HS-27A (cell line): Measurements from ENCODE around the gene SPACA9.
A peak's percentile ranks its signal among the peaks of the same experiment; 100 is the strongest.

ENCODE experiments used
- DNase-seq: peaks from one replicate; pipeline ENCODE4 v3.0.0-alpha.2; 2012; ENCODE audit warnings: low read depth, missing footprints

SPACA9 gene

DNA sequence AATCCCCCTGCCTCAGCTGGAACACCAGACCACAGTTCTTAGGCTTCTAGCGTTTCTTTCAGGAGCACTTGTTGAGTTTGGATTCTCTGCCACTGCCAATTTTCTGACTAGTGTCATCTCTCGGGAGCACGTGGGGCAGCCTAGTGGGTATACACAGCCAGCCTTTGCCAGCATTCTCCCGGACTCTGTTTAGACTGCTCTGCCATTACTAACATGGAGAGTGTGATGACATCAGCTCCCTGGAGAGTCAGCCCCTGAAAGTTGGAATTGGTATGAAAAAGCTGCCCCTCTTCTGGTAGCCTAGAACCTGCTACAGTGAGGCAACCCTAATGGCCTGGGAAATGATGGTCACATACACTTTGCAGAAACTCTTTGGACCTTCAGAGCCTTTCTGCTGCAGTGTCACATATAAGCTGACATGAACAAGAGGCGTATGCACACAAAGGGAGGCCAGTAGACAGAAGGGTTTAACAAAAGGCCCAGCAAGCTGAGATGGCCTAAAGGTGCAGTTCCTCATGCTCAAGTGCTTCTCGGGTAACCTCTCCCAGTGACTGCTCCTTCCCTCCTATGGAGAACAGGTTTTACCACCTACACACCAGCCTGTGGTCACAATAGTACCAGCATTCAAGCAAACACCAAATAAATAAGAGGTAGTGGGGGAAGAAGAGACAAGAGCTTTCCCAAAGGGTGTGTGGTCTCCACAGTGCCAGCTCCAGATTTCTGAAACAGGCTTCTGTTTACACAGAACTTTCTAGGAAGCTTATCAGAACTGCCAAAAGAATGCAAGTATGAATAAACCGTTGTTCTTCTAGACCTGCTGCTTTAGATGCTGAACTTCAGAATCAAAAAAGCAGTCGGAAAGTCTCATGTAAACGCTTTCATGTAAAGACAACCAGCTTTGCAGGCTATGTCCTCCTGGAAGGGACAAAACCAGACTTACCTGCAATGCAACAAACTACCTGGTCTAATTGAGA, 16.5 kb downstream of the SPACA9 start:
- no peak for DNase-seq

DNA sequence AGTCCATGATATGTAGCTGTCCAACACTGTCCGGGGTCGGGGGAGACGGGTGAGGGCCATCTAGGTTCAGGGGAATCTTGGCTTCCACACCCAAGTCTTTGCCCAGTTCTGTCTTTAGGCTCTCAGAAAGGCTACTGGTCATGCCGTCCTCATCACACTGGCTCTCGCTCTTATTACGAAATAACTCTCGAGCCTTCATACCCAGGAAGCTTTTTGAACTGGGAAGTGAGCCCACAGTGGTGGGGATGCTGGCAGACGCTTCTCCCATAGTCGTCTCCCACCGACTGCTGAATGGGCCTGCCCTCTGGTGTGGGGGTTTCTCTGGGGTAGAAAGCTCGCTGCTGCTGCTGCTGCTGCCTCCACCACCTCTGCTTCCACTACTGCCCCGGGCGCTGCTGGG, 17.6 kb downstream of the SPACA9 start:
- DNase-seq, result no peak

DNA sequence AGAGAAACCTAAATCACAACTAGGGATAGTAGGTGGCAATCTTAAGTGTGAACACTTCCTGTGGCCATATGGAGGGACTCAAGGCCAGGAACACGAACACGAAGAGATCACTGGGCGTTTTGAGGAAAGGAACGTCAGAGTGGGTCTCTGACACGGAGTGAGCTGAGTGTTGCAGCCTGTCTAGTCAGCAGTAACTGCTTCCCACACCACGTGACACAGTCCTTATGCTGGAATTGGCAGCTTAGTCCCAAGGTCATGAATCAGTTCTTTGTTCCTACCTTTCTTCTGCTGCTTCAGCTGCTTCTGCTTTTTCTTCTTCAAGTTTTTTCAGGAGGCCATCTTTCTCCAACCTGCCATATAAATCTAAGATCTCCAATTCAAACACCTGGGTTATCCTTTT, 18.2 kb downstream of the SPACA9 start:
- no peak for DNase-seq

DNA sequence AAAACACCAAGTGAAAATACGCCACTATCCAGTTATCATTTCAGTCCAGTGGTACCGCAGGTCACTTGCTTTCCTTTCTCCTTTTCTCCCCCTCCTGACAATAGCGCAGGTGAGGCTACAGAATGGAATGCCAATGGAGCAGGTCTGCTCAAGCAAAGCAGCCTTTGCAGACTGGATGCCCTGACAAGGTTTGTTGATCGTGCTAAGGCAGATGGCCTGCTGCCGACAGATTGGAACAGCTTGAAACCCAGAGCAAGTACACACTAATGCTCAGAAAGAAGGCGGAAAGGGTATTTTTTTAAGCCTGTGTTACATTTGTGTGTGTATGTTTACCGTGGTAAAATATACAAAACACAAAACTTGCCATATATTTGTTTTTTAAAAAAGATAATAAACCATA, 19.4 kb downstream of the SPACA9 start:
- no peak for DNase-seq

DNA sequence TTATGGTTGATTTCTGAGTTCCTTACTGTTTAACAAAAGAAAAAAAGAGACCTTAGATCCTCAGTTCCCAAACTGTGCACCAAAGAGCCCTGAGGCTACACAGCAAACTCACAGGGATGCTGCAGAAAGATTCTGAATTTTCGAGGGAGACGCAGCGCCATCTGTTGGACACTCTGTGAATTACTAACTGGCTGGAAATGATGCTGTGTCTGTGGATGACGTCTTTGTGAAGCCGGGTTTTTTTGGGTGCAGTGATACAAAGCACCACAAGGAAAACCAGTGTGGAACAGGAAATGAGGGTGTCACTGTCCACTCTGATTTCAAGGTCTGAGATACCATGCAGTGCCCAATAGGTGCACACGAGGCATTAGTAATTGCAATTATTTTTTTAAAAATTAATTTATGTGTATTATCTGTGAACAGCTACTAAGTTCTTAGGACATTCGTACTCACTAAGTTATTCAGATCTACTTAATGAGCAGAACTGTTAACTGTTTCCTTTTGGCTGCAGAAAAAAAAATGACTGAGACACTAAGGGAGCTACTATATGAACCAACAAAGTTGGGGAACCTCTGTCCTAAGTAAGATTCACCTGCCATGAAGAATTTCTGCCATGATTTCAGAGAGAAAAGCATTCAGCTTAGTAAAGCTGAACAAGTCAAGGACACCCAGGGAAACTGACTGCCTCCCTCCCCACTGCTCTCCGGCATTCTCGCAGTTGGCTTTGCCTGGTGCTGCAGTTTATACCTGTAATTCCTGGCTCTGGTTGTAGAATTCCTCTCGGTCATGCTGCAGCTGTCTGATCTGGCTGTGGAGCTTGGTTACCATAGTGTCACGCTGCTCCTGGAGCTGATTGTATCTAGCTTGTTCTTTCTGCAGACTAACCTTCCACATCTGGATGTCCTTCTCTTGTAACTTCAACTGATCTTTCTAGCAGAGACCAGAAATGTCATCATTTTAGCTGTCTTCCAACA, 23.4 kb downstream of the SPACA9 start:
- peak; percentile 11 for DNase-seq

DNA sequence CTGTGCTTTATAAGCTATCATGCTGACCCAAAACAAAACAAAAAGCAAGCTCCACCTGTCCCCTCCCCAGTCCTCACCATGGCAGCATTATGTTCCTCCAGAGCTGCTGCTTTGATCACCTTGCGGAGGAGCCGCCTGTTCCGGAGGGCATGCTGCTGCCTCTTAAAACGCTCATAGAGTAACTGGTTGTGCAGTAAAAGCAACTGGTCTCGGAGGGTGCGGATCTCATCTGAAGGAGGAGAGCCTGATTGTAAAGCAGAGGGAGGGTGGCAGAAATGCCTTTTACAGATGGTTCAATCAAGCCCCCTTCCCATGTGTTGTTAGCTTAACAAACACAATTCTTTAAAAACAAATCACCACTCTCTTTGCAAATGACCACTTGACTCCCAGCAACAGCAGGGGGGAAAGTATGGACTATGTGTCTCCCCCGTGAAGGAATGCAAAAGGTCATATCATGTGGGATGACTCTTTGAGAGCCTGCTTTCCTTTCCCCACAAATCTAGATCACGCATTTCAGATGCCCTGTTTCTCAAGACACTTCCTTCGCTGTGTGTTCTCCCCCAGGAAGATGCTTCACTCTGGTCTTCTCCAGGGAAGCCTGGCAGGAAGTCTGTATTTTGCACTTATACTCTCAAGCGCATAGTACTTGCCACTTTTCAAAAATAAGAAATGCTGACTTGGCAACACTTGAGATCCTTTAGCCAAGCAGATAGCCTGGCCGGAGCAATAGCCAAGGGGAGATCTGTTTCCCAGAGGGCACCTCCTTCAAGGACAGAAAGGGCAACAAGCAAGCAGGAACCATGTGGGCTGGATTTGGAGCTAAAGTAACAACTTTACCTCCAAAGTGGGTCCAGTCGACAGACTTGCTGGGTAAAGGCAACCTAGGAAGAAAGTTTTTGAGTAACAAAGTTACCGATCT, 25.1 kb downstream of the SPACA9 start:
- no peak for DNase-seq

DNA sequence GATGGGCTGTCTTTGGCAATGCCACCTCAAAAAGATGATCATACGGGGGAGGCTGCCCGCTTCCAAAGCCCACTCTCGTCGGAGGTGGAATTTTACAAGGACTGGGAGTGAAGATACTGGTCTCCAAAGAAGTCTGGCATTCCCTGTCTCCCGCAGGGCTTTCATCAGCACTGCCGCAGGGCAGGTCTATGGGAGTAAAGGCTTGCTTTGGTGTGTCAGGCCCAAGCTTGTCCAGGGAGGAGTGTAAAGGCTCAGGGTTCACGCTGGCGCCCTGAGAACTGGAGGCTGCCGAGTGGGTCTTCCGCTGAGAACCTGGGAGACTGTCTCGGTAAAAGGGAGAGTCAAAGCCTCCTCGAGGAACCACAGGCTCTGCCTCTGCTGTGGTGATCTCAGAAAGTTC, 27.0 kb downstream of the SPACA9 start:
- no peak for DNase-seq

DNA sequence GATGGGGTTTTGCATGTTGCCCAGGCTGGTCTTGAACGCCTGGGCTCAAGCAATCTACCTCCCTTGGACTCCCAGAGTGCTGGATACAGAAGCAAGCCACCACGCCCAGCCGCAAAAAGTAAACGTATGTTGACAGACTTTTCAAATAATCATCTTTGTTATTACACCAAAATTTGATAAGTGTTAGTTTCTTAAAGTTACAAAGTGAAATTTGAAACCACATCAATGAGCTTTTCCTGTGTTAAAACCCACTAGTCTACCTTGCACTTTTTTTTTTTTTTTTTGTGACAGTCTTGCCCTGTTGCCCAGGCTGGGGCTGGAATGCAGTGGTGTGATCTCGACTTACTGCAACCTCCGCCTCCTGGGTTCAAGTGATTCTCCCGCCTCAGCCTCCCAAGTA, 29.9 kb downstream of the SPACA9 start:
- DNase-seq, result no peak

DNA sequence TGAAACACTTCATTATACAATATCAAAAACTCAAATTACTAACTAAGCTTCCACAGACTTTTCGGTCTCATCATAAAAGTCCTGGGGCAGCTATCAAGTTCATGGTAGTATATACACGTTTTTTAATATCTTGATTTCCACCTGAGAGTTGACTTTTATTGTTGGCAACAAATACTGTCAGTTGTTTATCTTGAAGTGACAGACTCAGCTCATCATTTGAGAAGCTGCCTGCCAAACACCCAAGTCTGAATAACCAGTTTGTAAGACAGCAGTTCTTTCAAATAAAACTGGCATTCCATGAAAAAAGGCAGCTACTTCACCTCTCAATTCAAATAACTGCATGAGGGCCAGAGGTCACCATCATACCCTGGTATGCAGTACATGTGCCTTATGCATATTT, 30.6 kb downstream of the SPACA9 start:
- DNase-seq, result no peak

DNA sequence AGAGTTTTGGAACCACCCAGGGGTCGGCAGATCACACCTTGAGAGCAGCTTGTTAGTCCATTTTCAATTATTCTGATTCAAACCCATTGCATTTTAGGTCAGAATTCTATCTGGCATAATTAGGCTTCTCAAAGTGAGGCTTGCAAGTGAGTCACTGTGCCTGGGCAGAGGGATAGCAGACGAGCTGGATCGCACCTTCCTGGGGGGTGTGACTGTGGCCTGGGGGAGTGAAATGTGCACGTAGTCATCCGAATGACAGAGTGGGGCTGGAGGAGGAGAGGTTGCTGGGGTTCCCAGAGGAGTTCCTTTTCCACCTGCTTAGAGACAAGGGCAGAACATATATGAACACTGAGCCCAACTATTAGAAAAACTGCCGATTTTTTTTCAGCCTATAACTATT, 31.7 kb downstream of the SPACA9 start:
- DNase-seq, result no peak

DNA sequence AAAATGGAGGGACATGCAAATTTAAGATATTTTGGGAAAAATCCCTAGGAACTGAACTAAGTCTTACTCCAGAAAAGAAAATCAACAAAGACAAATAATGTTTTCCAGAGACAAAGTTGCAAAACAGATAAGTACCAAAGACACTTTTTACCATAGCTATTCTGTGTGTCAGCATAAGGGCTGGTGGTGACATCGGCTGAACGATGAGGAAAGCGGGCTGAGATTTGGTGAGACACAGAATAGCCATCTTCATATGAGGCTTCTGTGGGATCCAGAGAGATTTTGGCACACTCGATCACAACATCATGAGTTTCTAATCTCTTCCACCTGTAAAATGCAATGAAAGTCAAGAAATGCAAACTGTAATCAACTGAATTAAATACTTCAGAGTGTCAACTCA, 33.4 kb downstream of the SPACA9 start:
- DNase-seq, result no peak

DNA sequence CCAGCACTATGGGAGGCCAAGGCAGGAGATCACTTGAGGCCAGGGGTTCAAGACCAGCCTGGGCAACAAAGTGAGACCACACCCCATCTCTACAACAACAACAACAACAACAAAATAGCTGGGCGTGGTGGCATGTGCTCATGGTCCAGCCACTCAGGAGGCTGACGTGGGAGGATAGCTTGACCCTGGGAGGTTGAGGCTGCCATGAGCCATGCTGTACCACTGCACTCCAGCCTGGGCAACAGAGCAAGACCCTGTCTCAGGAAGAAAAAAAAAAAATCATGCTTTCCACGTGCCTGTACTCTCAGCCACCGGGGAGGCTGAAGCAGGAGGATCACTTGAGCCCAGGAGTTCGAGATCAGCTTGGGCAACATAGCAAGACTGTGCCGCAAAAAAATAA, 36.2 kb downstream of the SPACA9 start:
- no peak for DNase-seq

DNA sequence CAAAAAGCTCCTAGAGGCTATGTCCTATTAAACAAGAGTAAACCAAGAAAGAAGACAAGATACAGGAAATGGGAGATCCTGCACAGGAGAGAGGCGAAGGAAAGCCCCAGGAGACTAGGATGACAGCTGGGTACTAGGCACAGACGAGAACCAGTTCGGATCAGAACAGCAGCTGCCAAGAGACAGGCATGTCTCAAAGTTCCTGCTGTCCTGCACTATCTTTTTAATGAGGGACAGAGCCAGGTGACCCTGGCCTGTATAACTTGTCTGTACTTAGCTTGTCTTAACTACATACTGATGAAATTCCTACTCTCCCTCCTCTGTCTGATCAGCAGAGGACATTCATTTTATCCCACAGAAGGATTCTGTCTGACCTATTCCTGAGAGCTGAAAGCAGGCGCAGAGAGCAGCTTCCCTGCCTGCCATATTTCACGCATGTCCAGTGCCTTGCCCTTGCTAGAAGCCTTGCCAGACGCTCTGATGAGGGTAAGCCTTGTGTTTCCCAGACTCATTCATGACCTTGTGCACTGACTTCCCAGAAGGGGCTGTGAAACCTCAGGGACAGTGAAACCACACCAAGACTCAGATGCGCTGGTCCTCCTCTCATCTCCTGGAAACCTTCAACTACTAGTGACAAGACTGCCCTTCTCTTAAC, 41.0 kb downstream of the SPACA9 start:
- no peak for DNase-seq

DNA sequence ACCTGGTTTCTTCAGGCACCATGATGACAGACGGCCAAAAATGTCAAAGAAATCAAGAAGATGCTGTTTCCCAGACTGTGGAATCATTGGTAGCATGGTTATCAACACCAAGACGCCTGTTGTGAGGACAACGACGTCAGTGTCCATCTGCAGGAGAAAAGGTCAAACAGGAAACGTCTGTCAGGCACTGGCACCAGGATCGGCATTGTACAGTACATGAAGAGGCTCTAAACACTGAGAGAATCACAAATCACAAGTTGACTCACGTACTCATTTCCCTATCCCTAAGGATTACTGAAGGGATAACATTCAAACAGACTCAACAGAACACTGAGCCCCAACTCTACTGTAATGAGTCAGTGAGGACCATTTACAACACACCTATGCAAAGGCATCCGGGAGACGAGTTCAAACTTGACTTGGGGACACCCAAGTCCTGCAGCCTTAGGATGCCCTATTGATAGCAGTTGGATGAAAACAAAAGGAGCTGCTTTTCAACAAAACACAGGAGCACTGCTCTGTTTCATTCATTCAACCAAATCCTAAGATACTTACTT, 44.7 kb downstream of the SPACA9 start:
- no peak for DNase-seq

DNA sequence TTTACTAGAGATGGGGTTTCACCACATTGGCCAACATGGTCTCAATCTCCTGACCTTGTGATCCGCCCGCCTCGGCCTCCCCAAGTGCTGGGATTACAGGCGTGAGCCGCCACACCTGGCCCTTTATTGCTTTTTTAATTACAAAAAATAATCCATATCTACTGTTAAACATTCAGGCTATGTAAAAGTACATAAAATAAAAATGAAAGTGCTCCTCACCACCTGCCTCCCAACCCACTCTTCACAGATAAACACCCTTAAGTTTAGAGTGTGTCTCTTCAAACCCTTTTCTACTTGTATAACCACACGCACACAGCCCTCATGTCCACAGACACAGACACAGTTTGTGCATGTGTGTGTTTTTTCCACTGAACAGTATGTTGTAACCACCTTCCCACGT, 49.0 kb downstream of the SPACA9 start:
- DNase-seq, result no peak

DNA sequence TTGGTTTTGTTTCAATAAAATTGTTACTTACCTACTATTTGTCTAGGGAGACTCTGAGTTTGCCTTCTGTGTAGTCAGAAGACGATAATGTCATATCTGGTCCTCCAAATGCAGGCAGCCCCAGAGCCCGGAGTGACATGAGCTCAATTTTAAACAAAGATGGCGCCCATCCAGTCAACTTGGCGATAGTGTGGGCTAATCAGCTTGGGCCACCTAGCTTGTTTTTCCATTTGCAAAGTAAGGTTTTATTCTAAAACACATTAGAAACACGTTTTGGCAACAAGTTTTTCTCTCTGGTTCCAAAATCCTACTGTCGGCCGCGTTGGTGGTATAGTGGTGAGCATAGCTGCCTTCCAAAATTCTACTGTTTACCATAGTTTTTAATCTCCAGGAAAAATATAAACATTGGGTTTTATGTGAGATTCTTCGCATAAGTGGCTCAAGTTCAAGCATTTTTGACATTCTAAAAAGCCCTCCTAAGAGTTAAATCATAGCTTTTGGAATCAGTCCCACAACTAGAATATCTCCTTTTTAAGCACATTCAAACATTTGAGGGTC, 52.6 kb downstream of the SPACA9 start:
- no peak for DNase-seq

DNA sequence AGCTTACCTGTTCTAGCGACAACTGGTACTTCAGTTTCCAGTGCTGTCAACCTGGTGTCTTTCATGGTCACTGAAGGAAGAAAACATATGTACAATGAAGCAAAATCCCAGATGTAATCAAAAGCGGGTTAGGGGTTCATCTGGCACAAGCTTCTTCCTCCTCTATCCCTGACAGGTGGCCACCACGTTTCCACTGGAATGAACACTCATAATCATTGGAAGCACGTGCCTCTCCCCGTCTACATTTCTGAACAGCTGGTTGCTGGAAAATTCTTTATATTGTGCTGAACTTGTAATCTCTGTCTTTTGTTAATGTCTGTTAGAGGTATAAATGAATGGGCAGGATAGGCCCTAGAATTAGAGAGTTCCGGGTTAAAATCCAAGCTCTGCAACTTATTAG, 56.3 kb downstream of the SPACA9 start:
- no peak for DNase-seq

DNA sequence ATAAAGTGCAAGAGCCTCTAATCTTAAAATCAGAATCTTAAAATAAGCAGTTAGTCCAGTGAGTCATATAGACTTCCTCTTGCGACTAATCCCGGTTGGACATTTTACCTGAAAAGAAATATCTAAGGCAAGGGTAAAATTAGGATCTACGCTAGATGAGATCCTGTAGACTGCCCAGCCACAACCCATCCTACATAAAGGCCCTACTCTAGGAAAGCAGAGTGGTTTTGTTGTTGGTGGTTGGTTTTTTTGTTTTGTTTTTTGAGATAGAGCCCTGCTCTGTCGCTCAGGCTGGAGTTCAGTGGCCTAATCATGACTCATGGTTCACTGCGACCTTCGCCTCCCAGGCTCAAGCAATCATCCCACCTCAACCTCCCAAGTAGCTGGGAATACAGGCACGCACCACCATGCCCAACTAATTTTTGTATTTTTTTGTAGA, 58.8 kb downstream of the SPACA9 start:
- no peak for DNase-seq

DNA sequence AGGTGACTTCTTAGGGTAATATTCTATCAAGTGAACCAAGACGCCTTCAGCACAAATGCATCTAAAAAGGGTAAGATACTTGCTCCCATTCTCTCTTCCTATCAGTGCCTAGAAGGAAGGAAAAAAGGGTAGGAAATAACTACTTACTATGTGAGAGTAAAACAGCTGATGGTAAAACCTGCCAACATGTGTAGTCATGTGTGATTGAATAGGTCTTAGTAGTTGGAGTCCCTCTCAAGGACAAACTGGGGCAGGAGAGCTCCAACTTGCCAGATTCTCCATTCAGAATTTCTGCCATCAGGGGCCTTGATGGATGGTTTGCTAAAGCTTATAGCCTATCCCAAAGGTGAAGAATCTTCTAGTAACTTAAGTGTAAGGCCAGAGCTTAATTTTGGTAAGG, 60.5 kb downstream of the SPACA9 start:
- no peak for DNase-seq
